ENCODE data around the gene KATNB1. TPM values are rescaled to one million over a fixed set of nuclear protein-coding genes. Genes with fewer than 3 reads are reported as not detected.

The KATNB1 gene
- total RNA-seq, 1 experiment from 2014 or later: 37.7 TPM

GRCh38 chr16:57771141-57771785 lies 35.7 kb downstream of the KATNB1 start:
- ATAC-seq (no peak), DNase-seq (no peak)
- Histone ChIP-seq H3K9me3 (ENCODE audit: low read length) (no peaks in the 10 kb centered on the region), H3F3A (ENCODE audit: low read length, unreplicated experiment) (no peaks in the 10 kb centered on the region), H3K9me2 (replicated peaks; ENCODE audit: low read length) (no peaks in the 10 kb centered on the region), H4K20me1 (ENCODE audit: low read length) (no peaks in the 10 kb centered on the region), H3K9ac (ENCODE audit: low read length) (no peak overlapping the region), H3K79me2 (ENCODE audit: low read length) (no peaks in the 10 kb centered on the region), H3K36me3 (ENCODE audit: low read depth, low read length) (no peaks in the 10 kb centered on the region), H3K4me1 (ENCODE audit: insufficient read depth, low read length) (no peaks in the 10 kb centered on the region), H3K27me3 (ENCODE audit: low read length) (no peaks in the 10 kb centered on the region), H3K4me2 (ENCODE audit: low read length) (no peak overlapping the region), H3K4me3 (ENCODE audit: low read length) (no peak overlapping the region), H2AFZ (ENCODE audit: low read length) (no peak overlapping the region), H3K27ac (ENCODE audit: low read length) (no peak overlapping the region)
- POLR2A ChIA-PET (ENCODE audit: unreplicated experiment): no interaction called here
- no peak for TF ChIP-seq EZH2phosphoT487 (IDR thresholded peaks at IDR 0.05; ENCODE audit: borderline replicate concordance, low read length)
- no peak for TF ChIP-seq CTCF (conservative IDR thresholded peaks at IDR 0.05; ENCODE audit: low read depth, low read length)
- no peak for TF ChIP-seq EZH2 (IDR thresholded peaks at IDR 0.05; ENCODE audit: low read length, unreplicated experiment)
- CTCF ChIA-PET: no interaction called here
- BruUV-seq (replicated peaks): no TSS peak
- intact Hi-C loops (cut with micrococcal nuclease): no loop called here

- TF ChIP-seq EZH2 (IDR thresholded peaks at IDR 0.05; ENCODE audit: low read length, unreplicated experiment): no peak
- no peak for TF ChIP-seq EZH2phosphoT487 (IDR thresholded peaks at IDR 0.05; ENCODE audit: borderline replicate concordance, low read length)
- TF ChIP-seq CTCF (conservative IDR thresholded peaks at IDR 0.05; ENCODE audit: low read depth, low read length): no peak
- Histone ChIP-seq H3F3A (ENCODE audit: low read length, unreplicated experiment) (no peaks in the 10 kb centered on the region), H4K20me1 (ENCODE audit: low read length) (no peaks in the 10 kb centered on the region), H3K4me1 (ENCODE audit: insufficient read depth, low read length) (no peaks in the 10 kb centered on the region), H3K9me2 (replicated peaks; ENCODE audit: low read length) (no peaks in the 10 kb centered on the region), H3K79me2 (ENCODE audit: low read length) (no peaks in the 10 kb centered on the region), H3K4me2 (ENCODE audit: low read length) (no peak overlapping the region), H3K9ac (ENCODE audit: low read length) (no peak overlapping the region), H3K27ac (ENCODE audit: low read length) (no peak overlapping the region), H2AFZ (ENCODE audit: low read length) (no peak overlapping the region), H3K36me3 (ENCODE audit: low read depth, low read length) (no peaks in the 10 kb centered on the region), H3K4me3 (ENCODE audit: low read length) (no peak overlapping the region), H3K27me3 (ENCODE audit: low read length) (no peaks in the 10 kb centered on the region), H3K9me3 (ENCODE audit: low read length) (no peaks in the 10 kb centered on the region)
- no peak for ATAC-seq
- no peak for DNase-seq
- ChIA-PET POLR2A (ENCODE audit: unreplicated experiment) (no interaction called here), CTCF (no interaction called here)
- intact Hi-C loops (cut with micrococcal nuclease): no loop called here
- no TSS peak for BruUV-seq (replicated peaks)
Observed at GRCh38 chr16:57773019-57773418, 37.4 kb downstream of the KATNB1 start.

DNA sequence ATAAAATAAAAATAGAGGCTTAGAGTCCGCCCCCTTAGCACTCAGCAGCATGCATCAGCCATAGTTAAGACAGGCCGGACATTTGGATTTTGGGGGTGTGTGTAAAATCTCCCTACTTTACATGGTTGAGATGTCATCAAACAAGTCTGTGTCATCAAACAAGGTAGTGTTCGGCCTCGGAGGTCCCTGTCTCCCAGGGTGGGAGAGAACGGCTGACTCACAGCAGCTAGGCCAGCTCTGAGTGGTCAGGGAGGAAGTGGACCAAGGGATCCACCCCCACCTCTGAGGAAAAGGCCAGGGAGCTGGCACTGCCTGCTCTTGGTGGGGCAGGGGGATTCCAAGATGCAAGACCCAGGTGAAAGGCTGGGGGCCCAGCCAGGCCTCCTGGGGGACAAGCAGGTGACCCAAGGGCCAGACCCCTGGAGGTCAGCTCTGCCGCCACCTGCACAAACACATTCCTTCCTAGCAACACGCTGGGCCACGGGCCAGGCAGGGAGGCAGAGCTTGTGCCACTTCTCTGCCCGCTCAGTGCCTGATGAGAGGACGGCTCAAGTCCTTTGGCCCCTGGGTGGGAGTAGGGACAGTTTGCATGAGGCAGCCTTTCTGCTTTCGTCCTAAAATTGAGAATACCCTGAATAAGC lies 38.2 kb downstream of the KATNB1 start:
- Histone ChIP-seq H3K4me3 (ENCODE audit: low read length) (no peak overlapping the region), H3K79me2 (ENCODE audit: low read length) (no peaks in the 10 kb centered on the region), H2AFZ (ENCODE audit: low read length) (no peak overlapping the region), H3K9ac (ENCODE audit: low read length) (no peak overlapping the region), H3K27ac (ENCODE audit: low read length) (no peak overlapping the region), H3K36me3 (ENCODE audit: low read depth, low read length) (no peaks in the 10 kb centered on the region), H3K9me2 (replicated peaks; ENCODE audit: low read length) (no peaks in the 10 kb centered on the region), H4K20me1 (ENCODE audit: low read length) (no peaks in the 10 kb centered on the region), H3K9me3 (ENCODE audit: low read length) (no peaks in the 10 kb centered on the region), H3K4me1 (ENCODE audit: insufficient read depth, low read length) (no peaks in the 10 kb centered on the region), H3K27me3 (ENCODE audit: low read length) (no peaks in the 10 kb centered on the region), H3F3A (ENCODE audit: low read length, unreplicated experiment) (no peaks in the 10 kb centered on the region), H3K4me2 (ENCODE audit: low read length) (no peak overlapping the region)
- no peak for DNase-seq
- CTCF ChIA-PET: no interaction called here
- no peak for ATAC-seq
- TF ChIP-seq CTCF (conservative IDR thresholded peaks at IDR 0.05; ENCODE audit: low read depth, low read length): no peak
- TF ChIP-seq EZH2 (IDR thresholded peaks at IDR 0.05; ENCODE audit: low read length, unreplicated experiment): no peak
- TF ChIP-seq EZH2phosphoT487 (IDR thresholded peaks at IDR 0.05; ENCODE audit: borderline replicate concordance, low read length): no peak
- POLR2A ChIA-PET (ENCODE audit: unreplicated experiment): no interaction called here
- intact Hi-C loops (cut with micrococcal nuclease): no loop called here
- BruUV-seq (replicated peaks): no TSS peak
